HCT116 (cell line): Measurements from ENCODE around the gene EPHB3. TPM values are rescaled to one million over a fixed set of nuclear protein-coding genes. Genes with fewer than 3 reads are reported as not detected.

Experiments used
- ATAC-seq: fragments of 200-7000 bp; cut with Tn5 transposase; 2 replicates; pipeline ENCODE4 v1.9.1; 2020; ENCODE audit warnings: mild to moderate bottlenecking, moderate library complexity
- BruUV-seq: library from RNA; stranded (reverse); fragments of 400-500 nt; replicated peaks from 2 replicates; lab custom pipeline; 2021; lab: Mats Ljungman, UMichigan
- CTCF ChIA-PET: fragments of 300-600 bp; sonication (Branson Sonifier 250); formaldehyde crosslinking; loops from one replicate; lab custom pipeline; 2021; ENCODE audit warnings: antibody characterized with exemption; lab: Charles Lee
- POLR2A ChIA-PET: fragments of 300-600, 350-600 bp; sonication (Branson Sonifier 250); formaldehyde crosslinking; loops from one replicate; lab custom pipeline; 2021; ENCODE audit warnings: antibody characterized with exemption; lab: Charles Lee
- RAD21 ChIA-PET, 2 experiments: fragments of 300-600 bp; sonication (Branson Sonifier 250); formaldehyde crosslinking; loops; one replicate each; lab custom pipeline; 2023; ENCODE audit warnings: low total read pairs in 2 of 2; ENCODE audit not compliant: uncharacterized antibody in 2 of 2, unreplicated experiment in 2 of 2, low non-redundant PET in 1 of 2; lab: Charles Lee
- DNase-seq: peaks from one replicate; pipeline ENCODE4 v3.0.0-alpha.2; 2010; ENCODE audit warnings: low read depth, low spot score
- H2AFZ ChIP-seq: fragments of 200-600 bp; shearing (Covaris generic), sonication (generic); 2 replicates; pipeline ENCODE4 v1.6.1; 2017; ENCODE audit warnings: low read depth, mixed run types, mixed read lengths, antibody characterized with exemption, low read length; ENCODE audit not compliant: poor library complexity, severe bottlenecking
- H3K27ac ChIP-seq: 2 replicates; pipeline ENCODE4 v1.5.1; 2012; ENCODE audit warnings: low read depth, low read length
- H3K27me3 ChIP-seq: fragments of 200-600 bp; sonication (generic); 2 replicates; pipeline ENCODE4 v1.6.1; 2016; ENCODE audit warnings: mixed run types, low read length, mixed read lengths; ENCODE audit not compliant: insufficient read depth
- H3K36me3 ChIP-seq, 2 experiments: fragments of 200-500 bp in 1 of 2; fragments of 200-600 bp in 1 of 2; sonication (Bioruptor generic) in 1 of 2; sonication (generic) in 1 of 2; 2 replicates each; pipeline versions ENCODE4 v1.5.1 to v1.6.1; 2014 to 2016; ENCODE audit warnings: low read length in 2 of 2, inconsistent platforms in 1 of 2, mixed read lengths in 1 of 2, mixed run types in 1 of 2; ENCODE audit not compliant: insufficient read depth in 2 of 2, control insufficient read depth in 1 of 2
- H3K4me1 ChIP-seq, 2 experiments: fragments of 200-600 bp in 1 of 2; sonication (generic) in 1 of 2; 2 replicates each; pipeline versions ENCODE4 v1.5.1 to v1.6.1; 2012 to 2017; ENCODE audit warnings: low read length in 2 of 2, inconsistent platforms in 1 of 2, mild to moderate bottlenecking in 1 of 2, mixed read lengths in 1 of 2, mixed run types in 1 of 2, moderate library complexity in 1 of 2; ENCODE audit not compliant: insufficient read depth in 2 of 2, control insufficient read depth in 1 of 2
- H3K4me2 ChIP-seq: fragments of 200-600 bp; sonication (generic); 2 replicates; pipeline ENCODE4 v1.6.1; 2017; ENCODE audit warnings: mixed run types, low read length, mixed read lengths
- H3K4me3 ChIP-seq, 2 experiments: fragments of 200-600 bp in 1 of 2; sonication (generic) in 1 of 2; replicated peaks in 1 of 2; 2 replicates each; pipeline ENCODE4 v1.5.1; 2011 to 2016; ENCODE audit warnings: low read length in 2 of 2, control low read depth in 1 of 2, low read depth in 1 of 2, mild to moderate bottlenecking in 1 of 2, mixed read lengths in 1 of 2, mixed run types in 1 of 2
- H3K79me2 ChIP-seq: fragments of 200-600 bp; sonication (generic); 2 replicates; pipeline ENCODE4 v1.6.1; 2017; ENCODE audit warnings: mild to moderate bottlenecking, mixed run types, low read length, moderate library complexity, mixed read lengths; ENCODE audit not compliant: insufficient read depth
- H3K9ac ChIP-seq: fragments of 200-600 bp; sonication (generic); 2 replicates; pipeline ENCODE4 v1.6.1; 2016; ENCODE audit warnings: low read length, mixed read lengths
- H3K9me2 ChIP-seq: fragments of 200-600 bp; sonication (generic), shearing (Covaris generic); 2 replicates; pipeline ENCODE4 v1.6.1; 2017; ENCODE audit warnings: mixed run types, mild to moderate bottlenecking, moderate library complexity; ENCODE audit not compliant: insufficient read depth
- H3K9me3 ChIP-seq, 2 experiments: fragments of 200-500 bp in 1 of 2; fragments of 200-600 bp in 1 of 2; sonication (Bioruptor generic) in 1 of 2; sonication (generic) in 1 of 2; 2 replicates each; pipeline ENCODE4 v1.6.1; 2014 to 2017; ENCODE audit warnings: low read length in 2 of 2, mixed read lengths in 2 of 2, inconsistent platforms in 1 of 2, low read depth in 1 of 2, mild to moderate bottlenecking in 1 of 2, mixed run types in 1 of 2, moderate library complexity in 1 of 2; ENCODE audit not compliant: control insufficient read depth in 1 of 2, insufficient read depth in 1 of 2
- H4K20me1 ChIP-seq: fragments of 200-600 bp; sonication (generic), shearing (Covaris generic); 2 replicates; pipeline ENCODE4 v1.6.1; 2017; ENCODE audit warnings: mixed run types, mild to moderate bottlenecking, moderate library complexity; ENCODE audit not compliant: insufficient read depth
- CBX3 ChIP-seq: IDR thresholded peaks from 2 replicates; pipeline ENCODE4 v1.6.1; 2012; ENCODE audit warnings: low read depth
- CEBPB ChIP-seq: IDR thresholded peaks from 2 replicates; pipeline ENCODE4 v1.6.1; 2012; ENCODE audit warnings: low read depth
- CTCF ChIP-seq, 3 experiments: fragments of 200-600 bp in 1 of 3; sonication (generic) in 1 of 3; IDR thresholded peaks in 2 of 3; conservative IDR thresholded peaks in 1 of 3; 2 replicates each; pipeline ENCODE4 v1.5.1; 2012 to 2017; ENCODE audit warnings: low read depth in 2 of 3, low read length in 2 of 3, antibody characterized with exemption in 1 of 3, borderline replicate concordance in 1 of 3, control low read depth in 1 of 3, mild to moderate bottlenecking in 1 of 3, mixed read lengths in 1 of 3, mixed run types in 1 of 3, moderate library complexity in 1 of 3; ENCODE audit not compliant: insufficient read depth in 1 of 3
- EGR1 ChIP-seq: IDR thresholded peaks from 2 replicates; pipeline ENCODE4 v1.6.1; 2012; ENCODE audit warnings: low read depth
- ELF1 ChIP-seq: IDR thresholded peaks from 2 replicates; pipeline ENCODE4 v1.6.1; 2012; ENCODE audit warnings: low read depth, borderline replicate concordance
- EZH2 ChIP-seq: fragments of 200-600 bp; sonication (generic); IDR thresholded peaks from 2 replicates; pipeline ENCODE4 v1.6.1; 2017; ENCODE audit warnings: antibody characterized with exemption, mixed run types
- EZH2phosphoT487 ChIP-seq: fragments of 200-600 bp; IDR thresholded peaks from 2 replicates; pipeline ENCODE4 v1.6.1; 2018; ENCODE audit warnings: antibody characterized with exemption, borderline replicate concordance
- JUND ChIP-seq: IDR thresholded peaks from 2 replicates; pipeline ENCODE4 v1.6.1; 2012
- POLR2A ChIP-seq: IDR thresholded peaks from 2 replicates; pipeline ENCODE4 v1.7.0; 2011; ENCODE audit warnings: borderline replicate concordance; ENCODE audit not compliant: insufficient read depth, insufficient read length; ENCODE audit errors: extremely low read depth
- POLR2AphosphoS5 ChIP-seq: IDR thresholded peaks from 2 replicates; pipeline ENCODE4 v1.6.1; 2011; ENCODE audit warnings: mild to moderate bottlenecking, low read depth, low read length, moderate library complexity
- SIN3A ChIP-seq: IDR thresholded peaks from 2 replicates; pipeline ENCODE4 v1.6.1; 2012; ENCODE audit warnings: low read depth
- SP1 ChIP-seq: IDR thresholded peaks from 2 replicates; pipeline ENCODE4 v1.6.1; 2012; ENCODE audit warnings: low read depth
- ZBTB33 ChIP-seq: IDR thresholded peaks from 2 replicates; pipeline ENCODE4 v1.6.1; 2011; ENCODE audit warnings: mild to moderate bottlenecking, low read length, moderate library complexity; ENCODE audit not compliant: insufficient replicate concordance; ENCODE audit errors: extremely low read depth
- ZNF274 ChIP-seq: fragments of 200-500 bp; sonication (Bioruptor generic); IDR thresholded peaks from 2 replicates; pipeline ENCODE4 v1.6.1; 2014; ENCODE audit warnings: mild to moderate bottlenecking, low read depth, low read length, inconsistent platforms
- intact Hi-C: fragments of 100-400 bp; cut with micrococcal nuclease; formaldehyde crosslinking; loops from 2 replicates; pipeline ENCODE4 v1.10.0; 2022
- total RNA-seq: library from RNA; stranded (reverse); gene quantifications from one replicate; pipeline ENCODE4 v1.2.1, GENCODE V29; 2021; ENCODE audit not compliant: unreplicated experiment
- TF ChIP-seq, protein P1 (sequence below): IDR thresholded peaks from 2 replicates; pipeline ENCODE4 v1.6.1; 2012; ENCODE audit warnings: low read depth
- TF ChIP-seq, protein P2 (sequence below): IDR thresholded peaks from 2 replicates; pipeline ENCODE4 v1.6.1; 2012

The EPHB3 gene
- total RNA-seq, 1 experiment from 2014 or later: 6.5 TPM

GRCh38 chr3:184558726-184559125, 2.9 kb upstream of the EPHB3 start:
- H3K4me3 ChIP-seq: no peak overlapping the region
- peaks cover 0 to 9% of the 10 kb centered on the region in 2 experiments; a peak in 2 of 4 replicates for H3K4me1 ChIP-seq
- H3K4me2 ChIP-seq: no peak overlapping the region
- no peak overlapping the region for H2AFZ ChIP-seq
- H3K27ac ChIP-seq: no peak overlapping the region
- H4K20me1 ChIP-seq: no peaks in the 10 kb centered on the region
- H3K36me3 ChIP-seq: no peaks in the 10 kb centered on the region
- DNase-seq (no peak), ATAC-seq (no peak)
- no peaks in the 10 kb centered on the region for H3K9me2 ChIP-seq
- intact Hi-C loops: no loop called here
- no peaks in the 10 kb centered on the region for H3K27me3 ChIP-seq
- ChIA-PET POLR2A (no interaction called here), RAD21 (no interaction called here), CTCF (no interaction called here)
- no peaks in the 10 kb centered on the region for H3K79me2 ChIP-seq
- no peak for TF ChIP-seq ZNF274
- TF ChIP-seq EGR1: no peak
- TF ChIP-seq, protein P1, sequence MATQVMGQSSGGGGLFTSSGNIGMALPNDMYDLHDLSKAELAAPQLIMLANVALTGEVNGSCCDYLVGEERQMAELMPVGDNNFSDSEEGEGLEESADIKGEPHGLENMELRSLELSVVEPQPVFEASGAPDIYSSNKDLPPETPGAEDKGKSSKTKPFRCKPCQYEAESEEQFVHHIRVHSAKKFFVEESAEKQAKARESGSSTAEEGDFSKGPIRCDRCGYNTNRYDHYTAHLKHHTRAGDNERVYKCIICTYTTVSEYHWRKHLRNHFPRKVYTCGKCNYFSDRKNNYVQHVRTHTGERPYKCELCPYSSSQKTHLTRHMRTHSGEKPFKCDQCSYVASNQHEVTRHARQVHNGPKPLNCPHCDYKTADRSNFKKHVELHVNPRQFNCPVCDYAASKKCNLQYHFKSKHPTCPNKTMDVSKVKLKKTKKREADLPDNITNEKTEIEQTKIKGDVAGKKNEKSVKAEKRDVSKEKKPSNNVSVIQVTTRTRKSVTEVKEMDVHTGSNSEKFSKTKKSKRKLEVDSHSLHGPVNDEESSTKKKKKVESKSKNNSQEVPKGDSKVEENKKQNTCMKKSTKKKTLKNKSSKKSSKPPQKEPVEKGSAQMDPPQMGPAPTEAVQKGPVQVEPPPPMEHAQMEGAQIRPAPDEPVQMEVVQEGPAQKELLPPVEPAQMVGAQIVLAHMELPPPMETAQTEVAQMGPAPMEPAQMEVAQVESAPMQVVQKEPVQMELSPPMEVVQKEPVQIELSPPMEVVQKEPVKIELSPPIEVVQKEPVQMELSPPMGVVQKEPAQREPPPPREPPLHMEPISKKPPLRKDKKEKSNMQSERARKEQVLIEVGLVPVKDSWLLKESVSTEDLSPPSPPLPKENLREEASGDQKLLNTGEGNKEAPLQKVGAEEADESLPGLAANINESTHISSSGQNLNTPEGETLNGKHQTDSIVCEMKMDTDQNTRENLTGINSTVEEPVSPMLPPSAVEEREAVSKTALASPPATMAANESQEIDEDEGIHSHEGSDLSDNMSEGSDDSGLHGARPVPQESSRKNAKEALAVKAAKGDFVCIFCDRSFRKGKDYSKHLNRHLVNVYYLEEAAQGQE: no peak
- no peak for TF ChIP-seq ELF1
- no peak for TF ChIP-seq EZH2
- no peak for TF ChIP-seq SP1
- TF ChIP-seq CBX3: no peak
- no peak for TF ChIP-seq EZH2phosphoT487
- TF ChIP-seq CTCF (IDR thresholded peaks at IDR 0.05 in 2 of 3, conservative IDR thresholded peaks at IDR 0.05 in 1 of 3; ENCODE audit: borderline replicate concordance in 1 of 3, insufficient read depth in 1 of 3, low read depth in 2 of 3, low read length in 2 of 3): no peak
- TF ChIP-seq ZBTB33: no peak
- no peak for TF ChIP-seq POLR2A
- no peak for TF ChIP-seq POLR2AphosphoS5
- TF ChIP-seq SIN3A: no peak
- no peak for TF ChIP-seq JUND
- TF ChIP-seq CEBPB: no peak
- TF ChIP-seq, protein P2, sequence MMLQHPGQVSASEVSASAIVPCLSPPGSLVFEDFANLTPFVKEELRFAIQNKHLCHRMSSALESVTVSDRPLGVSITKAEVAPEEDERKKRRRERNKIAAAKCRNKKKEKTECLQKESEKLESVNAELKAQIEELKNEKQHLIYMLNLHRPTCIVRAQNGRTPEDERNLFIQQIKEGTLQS: no peak
- H3K9me3 ChIP-seq: no peaks in the 10 kb centered on the region
- no TSS peak for BruUV-seq
- H3K9ac ChIP-seq: no peak overlapping the region
